HG02678 (cell line): ENCODE results near the gene GRK1.
A peak's percentile ranks its signal among the peaks of the same experiment; 100 is the strongest.

Experiments
- ATAC-seq: cut with Tn5 transposase; IDR thresholded peaks from one replicate; pipeline ENCODE4 v1.9.1; 2021; ENCODE audit warnings: mild to moderate bottlenecking, moderate library complexity; ENCODE audit not compliant: unreplicated experiment

GRK1 gene

DNA sequence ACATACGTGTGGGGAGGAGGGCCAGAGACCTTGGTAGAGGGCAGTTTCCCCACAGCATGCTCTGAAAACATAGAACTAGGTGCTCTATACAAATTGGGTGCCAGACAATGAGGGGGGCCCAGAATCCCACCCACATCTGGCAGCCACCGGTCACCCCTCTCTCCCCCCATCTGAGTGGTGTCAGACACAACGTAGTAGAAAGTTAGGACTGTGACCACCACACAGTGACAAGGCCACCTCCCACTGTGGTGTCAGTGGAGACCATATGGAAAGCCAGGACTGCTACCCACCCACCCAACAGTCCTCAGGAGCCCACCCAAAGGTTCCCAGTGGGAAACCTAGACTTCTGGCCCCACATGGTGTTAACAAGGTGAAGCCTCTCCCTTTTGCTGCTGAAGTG lies 7.0 kb upstream of the GRK1 start:
- ATAC-seq, result no peak

DNA sequence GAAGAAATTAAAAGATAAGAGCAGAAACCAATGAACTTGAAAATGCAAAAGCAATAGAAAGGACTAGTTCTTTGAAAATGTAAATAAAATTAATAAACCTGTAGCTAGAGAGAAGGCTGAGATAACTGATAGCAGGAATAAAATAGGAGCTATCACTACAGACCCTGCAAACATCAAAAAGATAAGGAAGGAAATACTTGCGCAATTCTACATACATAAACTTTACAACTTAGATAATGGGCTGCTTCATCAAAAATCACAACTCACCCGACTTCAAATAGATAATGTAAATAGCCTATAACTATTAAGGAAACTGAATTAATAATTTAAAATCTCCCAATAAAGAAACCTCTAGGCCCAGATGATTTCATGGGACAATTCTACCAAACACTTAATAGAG lies 5.5 kb upstream of the GRK1 start:
- ATAC-seq, result no peak

DNA sequence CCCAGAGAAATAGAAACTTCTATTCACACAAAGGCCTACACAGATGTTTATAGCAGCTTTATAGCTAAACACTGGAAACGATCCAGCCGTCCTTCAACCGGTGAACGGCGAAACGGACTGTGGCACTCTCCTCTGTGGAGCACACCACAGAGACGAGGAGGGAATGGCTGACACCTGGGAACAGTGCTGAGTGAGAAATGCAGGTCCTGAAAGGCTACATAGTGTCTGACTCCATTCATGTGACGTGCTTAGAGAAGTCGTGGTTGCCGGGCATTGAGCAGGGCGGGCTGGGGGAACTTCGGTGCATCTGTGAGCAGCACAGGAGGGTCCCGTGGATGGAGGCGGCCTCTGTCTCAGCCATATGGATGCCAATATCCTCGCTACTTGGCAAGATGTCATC lies 3.1 kb upstream of the GRK1 start:
- no peak for ATAC-seq

DNA sequence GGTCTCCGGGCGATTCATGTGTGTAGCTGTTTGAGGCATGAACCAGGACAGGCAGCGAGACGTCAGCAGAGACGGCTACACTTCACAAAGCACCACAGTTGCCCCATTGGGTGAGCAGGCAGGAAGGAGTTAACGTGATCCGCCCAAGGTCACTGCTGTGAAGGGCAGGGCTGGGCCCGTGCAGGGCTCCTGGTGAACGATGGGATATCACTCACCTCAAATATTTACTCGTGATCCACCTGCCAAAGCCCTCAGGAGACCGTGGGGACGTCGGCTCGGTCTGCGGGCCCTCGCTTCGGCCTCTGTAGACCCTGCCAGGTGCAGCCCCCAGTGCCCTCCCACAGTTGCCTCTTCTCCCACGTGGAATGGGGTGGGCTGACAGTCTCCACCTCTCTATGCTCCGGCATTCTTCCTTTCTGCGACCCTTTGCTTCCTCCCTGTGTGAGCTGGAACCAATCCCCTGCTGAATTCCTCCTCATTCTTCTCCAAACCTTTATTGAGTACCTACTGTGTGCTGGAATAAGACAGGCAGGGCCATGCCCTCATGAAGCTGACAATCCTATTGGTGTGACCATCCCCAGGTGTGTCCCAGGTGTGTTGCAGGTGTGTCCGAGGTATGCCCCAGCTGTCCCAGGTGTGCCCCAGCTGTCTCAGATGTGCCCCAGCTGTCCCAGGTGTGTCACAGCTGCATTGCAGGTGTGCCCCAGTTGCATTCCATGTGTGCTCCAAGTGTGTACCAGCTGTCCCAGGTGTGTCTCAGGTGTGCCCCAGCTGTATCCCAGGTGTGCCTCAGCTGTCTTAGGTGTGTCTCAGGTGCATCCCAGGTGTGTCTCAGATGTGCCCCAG lies 2.0 kb upstream of the GRK1 start:
- no peak for ATAC-seq

DNA sequence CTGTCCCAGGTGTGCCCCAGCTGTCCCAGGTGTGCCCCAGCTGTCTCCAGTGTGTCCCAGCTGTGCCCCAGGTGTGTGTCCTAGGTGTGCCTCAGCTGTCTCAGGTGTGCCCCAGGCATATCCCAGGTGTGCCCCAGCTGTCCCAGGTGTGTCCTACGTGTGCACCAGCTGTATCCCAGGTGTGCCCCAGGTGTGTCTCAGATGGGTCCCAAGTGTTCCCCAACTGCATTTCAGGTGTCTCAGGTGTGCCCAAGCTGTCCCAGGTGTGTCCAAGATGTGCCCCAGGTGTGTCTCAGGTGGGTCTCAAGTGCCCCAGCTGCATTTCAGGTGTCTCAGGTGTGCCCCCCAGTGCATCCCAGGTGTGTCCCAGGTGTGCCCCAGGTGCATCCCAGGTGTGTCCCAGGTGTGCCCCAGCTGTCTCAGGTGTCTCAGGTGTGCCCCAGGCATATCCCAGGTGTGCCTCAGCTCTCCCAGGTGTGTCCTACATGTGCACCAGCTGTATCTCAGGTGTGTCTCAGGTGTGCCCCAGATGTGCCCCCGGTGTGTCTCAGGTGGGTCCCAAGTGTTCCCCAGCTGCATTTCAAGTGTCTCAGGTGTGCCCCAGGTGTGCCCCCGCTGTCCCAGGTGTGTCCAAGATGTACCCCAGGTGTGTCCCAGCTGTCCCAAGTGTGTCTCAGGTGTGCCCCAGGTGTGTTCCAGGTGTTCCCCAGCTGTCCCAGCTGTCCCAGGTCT lies 1.3 kb upstream of the GRK1 start:
- ATAC-seq, result no peak

DNA sequence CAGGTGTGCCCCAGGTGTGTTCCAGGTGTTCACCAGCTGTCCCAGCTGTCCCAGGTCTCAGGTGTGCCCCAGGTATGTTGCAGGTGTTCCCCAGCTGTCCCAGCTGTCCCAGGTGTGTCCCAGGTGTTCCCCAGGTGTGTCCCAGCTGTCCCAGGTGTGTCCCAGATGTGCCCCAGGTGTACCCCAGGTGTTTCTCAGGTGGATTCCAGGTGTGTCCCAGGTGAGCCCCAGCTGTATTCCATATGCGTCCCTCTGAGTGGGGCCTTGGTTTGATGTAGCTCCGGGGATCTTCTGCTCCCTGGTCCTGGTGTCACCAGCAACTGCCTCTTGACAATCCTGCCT lies 719 bp upstream of the GRK1 start:
- no peak for ATAC-seq

DNA sequence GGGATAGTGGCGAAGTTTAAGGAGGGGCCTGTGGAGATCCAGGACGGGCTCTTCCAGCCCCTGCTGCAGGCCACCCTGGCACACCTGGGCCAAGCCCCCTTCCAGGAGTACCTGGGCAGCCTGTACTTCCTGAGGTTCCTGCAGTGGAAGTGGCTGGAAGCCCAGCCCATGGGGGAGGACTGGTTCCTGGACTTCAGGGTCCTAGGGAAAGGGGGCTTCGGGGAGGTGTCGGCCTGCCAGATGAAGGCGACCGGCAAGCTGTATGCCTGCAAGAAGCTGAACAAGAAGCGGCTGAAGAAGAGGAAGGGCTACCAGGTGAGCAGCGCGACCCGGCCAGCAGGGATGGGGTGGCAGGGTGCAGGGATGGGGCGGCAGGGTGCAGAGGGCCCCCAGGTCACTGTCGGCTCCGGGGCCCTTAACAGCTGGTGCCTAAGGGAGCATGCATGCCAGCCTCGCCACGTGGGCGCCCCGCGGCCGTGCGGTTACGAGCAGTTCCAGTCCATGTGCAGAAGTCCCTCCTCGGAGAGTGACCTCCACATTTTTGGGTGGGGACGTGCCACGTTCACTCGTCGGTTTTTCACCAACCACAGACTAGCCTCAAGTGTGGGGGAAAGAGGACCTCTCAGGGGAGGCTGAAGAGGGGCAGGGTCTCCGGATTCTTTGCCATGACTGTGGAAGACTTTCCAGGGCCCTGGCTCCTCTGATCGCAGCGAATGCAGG lies 912 bp downstream of the GRK1 start:
- ATAC-seq, result no peak

DNA sequence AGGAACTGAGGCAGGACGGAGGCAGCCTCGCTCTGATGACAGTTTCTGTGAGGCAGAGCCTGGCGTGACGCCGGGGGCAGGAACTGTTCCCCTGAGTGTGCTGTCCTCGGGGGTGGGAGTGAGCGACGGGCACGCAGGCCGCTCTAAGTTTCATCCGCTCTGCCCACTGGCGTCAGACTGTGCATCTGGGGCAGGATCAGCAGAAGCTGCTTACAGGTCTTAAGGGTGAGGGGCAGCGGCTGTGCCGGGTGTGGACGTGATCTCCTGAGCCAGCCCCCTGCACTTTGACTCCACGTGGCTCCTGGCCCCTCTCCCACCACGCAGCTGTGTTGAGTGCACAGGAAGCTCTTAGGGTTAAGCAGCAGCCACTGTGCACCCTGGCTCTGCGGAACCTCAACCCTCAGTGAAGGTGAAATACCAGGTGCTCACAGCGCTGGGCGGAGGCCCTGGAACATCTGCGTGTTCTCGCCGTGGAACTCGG lies 1.5 kb downstream of the GRK1 start:
- no peak for ATAC-seq

DNA sequence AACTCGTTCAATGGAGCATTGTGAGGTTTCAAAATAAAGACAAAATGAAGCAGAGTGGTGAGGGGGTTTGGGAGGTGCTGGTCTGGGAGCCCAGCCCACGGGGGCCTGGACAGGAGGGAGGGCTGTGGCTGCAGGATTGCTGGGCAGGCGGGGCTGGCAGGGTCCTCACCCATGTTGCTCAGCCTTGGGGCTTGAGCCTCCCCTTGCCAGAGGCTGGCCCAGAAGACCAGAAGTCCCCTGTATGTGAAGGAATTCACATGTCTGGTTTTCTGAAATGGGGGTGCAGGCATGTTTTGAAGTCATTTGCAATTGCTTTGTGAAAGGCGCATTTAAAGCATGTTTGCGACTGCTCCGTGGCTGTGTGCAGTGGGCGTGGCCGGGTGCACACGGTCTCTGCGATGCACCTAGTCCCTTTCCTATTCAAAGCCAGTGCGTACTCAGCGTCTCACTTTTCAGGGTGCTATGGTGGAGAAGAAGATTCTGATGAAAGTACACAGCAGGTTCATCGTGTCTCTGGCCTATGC lies 2.3 kb downstream of the GRK1 start:
- ATAC-seq, result no peak

DNA sequence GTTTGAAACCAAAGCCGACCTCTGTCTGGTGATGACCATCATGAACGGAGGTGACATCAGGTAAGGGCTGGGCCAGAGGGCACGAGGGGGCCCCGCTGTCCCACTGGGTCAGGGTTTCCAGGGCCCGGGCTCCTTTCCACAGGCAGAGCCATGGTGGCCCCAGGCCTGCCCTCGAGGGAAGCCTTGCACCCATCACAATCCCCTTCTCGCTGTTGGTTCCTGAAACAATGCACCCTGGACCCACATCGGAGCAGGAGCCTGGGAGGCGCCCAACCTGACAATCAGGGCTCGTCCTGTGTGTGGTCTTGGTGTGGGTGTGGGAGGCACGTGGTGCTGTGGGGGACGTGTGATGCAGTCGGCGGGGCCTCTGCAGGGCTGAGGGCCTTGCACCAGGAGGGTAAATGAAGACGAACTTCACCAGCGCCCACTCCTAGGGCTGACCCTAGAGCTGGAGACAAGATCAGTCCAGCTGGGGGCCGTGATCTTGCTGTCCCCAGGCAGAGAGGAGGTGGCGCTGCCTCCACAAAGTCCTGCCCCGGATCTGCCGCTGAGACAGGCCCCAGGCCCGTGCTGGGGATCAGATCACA lies 2.8 kb downstream of the GRK1 start:
- ATAC-seq, result no peak

DNA sequence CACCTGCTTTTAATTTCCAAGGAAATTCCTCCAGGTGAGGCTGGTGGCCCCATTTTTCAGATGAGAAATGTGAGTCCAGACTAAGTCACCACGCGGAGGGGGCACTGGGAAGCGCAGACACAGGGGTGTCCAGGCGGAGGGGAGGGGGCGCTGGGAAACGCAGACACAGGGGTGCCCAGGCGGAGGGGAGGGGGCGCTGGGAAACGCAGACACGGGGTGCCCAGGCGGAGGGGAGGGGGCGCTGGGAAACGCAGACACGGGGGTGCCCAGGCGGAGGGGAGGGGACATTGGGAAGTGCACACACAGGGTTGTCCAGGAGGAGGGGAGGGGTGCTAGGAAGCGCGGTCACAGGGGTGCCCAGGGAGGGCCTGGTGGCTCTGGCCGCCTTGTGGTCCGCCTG lies 3.5 kb downstream of the GRK1 start:
- ATAC-seq, result no peak

DNA sequence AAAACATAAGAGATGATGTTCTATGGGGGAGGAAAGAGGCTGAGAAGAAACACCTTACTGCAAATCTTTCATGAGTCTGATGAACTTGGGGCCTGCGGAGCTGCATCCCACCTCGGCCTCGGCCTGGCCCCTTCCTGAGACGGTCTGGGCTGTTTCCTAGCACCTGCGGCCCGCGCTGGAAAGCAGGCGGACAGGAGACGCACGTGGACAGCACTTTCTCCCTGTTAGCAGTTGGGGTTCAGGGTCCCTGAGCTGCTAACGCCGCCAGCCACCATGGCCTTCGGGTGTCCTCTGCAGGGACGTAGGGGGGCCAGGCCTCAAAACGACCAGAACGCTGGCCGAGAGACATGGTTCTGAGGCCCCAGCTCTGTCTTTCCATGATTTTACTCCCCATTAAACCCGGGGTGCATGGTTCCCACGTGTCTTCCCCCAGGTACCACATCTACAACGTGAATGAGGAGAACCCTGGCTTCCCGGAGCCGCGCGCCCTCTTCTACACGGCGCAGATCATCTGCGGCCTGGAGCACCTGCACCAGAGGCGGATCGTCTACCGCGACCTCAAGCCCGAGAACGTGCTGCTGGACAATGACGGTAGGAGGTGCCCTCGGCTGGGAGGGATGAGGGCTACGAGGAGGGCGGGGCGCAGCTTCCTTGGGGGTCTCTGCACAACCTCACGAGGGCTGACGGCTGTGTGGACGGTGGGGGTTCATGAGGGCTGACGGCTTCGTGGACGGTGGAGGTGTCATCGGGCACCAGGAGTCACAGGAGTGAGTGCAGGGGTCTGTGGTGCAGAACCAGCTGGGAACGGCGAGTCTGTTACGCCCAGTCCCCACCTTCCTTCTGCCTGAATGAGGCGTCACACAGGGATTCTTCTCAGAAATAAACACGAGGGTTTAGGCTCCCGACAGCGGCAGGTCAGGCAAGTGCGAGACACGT lies 4.3 kb downstream of the GRK1 start:
- no peak for ATAC-seq

DNA sequence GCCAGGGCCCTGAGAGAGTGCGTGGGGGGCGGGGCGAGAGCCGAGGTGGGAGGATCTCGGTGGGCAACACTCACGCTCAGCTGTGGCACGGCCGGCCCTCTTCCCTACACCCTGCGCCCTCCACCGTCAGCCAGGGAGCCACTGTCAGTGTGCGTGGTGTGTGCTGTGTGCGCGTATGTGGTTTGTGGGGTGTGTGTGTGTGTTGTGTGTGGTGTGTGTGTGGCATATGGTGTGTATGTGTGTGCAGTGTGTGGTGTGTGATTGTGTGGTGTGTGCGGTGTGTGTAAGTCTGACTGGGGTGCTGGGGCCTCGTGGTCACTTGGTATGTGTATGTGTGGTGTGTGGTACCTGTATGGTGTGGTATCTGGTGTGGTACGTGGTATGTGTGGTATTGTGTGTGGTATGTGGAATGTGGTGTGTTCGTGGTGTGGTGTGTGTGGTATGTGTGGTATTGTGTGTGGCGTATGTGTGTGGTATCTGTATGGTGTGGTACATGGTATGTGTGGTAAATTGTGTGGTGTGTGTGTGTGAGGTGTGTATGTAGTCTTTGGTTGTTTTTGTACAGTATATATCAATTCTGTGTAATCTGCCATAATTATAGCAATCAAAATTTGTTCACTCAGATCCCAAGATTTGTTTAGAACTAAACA lies 5.1 kb downstream of the GRK1 start:
- no peak for ATAC-seq

DNA sequence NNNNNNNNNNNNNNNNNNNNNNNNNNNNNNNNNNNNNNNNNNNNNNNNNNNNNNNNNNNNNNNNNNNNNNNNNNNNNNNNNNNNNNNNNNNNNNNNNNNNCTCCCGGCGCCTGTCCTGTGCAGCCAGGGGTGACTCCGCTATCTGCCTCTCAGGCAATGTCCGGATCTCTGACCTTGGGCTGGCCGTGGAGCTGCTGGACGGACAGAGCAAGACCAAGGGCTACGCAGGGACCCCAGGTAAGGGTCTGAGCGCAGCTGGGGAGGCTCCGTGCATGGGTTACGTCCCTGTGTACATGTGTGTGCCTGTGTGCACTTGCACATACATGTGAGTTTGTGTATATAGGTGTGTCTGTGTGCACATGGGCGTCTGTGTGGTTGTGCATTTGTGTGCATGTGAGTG lies 55.9 kb downstream of the GRK1 start:
- ATAC-seq, result no peak

DNA sequence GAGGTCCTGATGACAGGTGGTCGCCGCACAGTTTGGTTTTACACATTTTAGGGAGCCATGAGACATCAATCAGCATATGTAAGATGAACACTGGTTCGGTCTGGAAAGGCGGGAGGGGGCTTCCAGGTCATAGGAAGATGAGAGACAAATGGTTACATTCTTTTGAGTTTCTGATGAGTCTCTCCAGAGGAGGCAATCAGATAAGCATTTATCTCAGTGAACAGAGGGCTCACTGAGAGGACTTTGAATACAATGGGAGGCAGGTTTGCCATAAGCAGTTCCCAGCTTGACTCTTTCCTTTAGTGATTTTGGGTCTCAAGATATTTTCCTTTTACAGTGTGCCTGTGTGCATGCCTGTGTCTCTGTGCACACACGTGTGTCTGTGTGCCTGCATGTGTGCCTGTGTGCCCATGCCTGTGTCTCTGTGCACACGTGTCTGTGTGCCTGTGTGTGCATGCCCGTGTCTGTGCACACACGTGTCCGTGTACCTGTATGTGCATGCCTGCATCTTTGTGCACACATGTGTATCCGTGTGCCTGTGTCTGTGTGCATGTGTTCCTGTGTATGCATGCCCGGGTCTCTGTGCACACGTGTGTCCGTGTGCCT lies 56.5 kb downstream of the GRK1 start:
- ATAC-seq, result no peak

DNA sequence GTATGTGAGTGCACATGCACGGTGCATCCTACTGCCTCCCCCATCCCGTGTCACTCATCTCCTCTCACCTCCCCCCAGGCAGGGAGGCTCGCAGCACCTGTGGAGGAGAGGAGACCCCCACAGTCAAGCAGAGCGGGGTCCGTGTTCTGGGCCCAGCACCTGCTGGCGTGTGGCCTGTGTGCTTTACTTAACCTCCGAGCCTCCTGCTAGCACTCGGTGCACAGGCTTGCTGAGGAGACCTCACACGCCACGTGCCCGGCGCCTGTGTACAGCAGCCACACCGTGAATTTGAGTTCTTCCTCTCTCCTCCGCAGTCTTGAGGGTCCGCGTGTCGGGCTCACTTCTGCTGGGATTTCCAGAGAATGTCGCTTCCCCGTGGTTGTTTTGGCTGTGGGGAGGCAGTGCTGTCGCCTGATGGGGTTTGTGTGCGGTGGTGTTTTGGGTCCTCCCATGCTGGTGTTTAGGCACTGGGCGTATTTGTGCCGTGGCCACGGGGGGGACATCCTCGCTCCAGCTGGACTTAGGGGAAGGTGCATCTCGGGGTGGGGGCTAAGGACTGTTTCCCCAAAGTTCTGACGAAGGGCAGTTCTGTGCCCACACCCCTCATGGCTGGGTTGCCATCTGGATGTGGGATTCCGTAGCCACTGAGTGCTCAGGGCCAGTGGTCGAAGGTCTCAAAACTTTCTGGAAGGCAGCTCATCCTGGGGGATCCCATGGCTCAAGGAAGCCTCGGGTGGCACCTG lies 57.2 kb downstream of the GRK1 start:
- no peak for ATAC-seq

DNA sequence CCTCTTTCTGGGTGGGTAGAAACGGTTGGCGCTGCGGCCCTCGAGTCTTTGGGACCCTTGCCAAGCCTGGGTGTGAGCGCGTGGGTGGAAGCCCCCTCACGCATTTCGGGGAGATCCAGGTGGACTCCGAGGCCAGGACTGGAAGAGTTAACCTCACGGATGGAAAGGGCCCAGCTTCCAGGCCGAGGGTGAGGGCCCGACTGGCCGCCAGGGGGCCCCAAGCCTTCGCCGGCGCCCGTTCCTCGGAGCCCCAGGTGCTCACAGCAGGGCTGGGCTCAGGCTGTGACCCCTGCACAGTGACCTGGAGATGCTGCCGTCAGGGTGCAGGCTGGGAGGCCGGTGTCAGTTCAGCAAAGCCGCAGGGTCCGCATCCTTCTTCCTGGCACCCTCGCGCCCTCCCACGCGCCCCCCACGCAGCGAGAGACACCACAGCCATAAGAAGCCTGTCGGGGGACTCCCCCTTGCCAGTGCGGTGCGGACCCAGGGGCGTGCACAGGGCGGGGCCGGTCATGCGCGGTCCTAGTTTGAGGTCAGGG lies 57.8 kb downstream of the GRK1 start:
- peak; percentile 82 for ATAC-seq
